ENCODE results near the gene GPR101.

The GPR101 gene

GRCh38 chrX:137033774-137034507, at the start of gene GPR101:
TSS of gene GPR101 (minus strand) at chrX:137033995. CDS start at chrX:137031674, 2,321 bp downstream.
- no peaks in the 10 kb centered on the region for H4K20me1 ChIP-seq (ENCODE audit: insufficient read depth, low read length)
- H2AFZ ChIP-seq (ENCODE audit: low read length), result no peak within 1 kb of the TSS
- H3K27me3 ChIP-seq (replicated peaks; ENCODE audit: insufficient read depth, low read length), result peaks cover 16% of the 10 kb centered on the region
- no peak for DNase-seq
- TF ChIP-seq CTCF (IDR thresholded peaks at IDR 0.05; ENCODE audit: low read length) (no peak), EZH2phosphoT487 (IDR thresholded peaks at IDR 0.05; ENCODE audit: low read length) (no peak), EZH2 (optimal IDR thresholded peaks at IDR 0.05; ENCODE audit: low read depth, low read length) (no peak)
- H3K9me2 ChIP-seq (replicated peaks; ENCODE audit: insufficient read depth, low read length), result no peaks in the 10 kb centered on the region
- H3K36me3 ChIP-seq (replicated peaks; ENCODE audit: insufficient read depth, low read length), result no peaks in the 10 kb centered on the region
- no peak within 1 kb of the TSS for H3K9ac ChIP-seq (ENCODE audit: low read length)
- no peaks in the 10 kb centered on the region for H3K9me3 ChIP-seq (replicated peaks; ENCODE audit: insufficient read depth, low read length)
- peak within 1 kb of the TSS; percentile 77 for H3K4me2 ChIP-seq (ENCODE audit: low read depth, low read length)
- peak within 1 kb of the TSS; percentile 66 for H3K4me3 ChIP-seq (ENCODE audit: low read length)
- no peaks in the 10 kb centered on the region for H3K4me1 ChIP-seq (ENCODE audit: low read length)
- H3F3A ChIP-seq (ENCODE audit: insufficient read depth, low read length), result no peaks in the 10 kb centered on the region
- no peaks in the 10 kb centered on the region for H3K79me2 ChIP-seq (ENCODE audit: low read length)
- H3K27ac ChIP-seq (ENCODE audit: low read length), result no peak within 1 kb of the TSS

- H3K9ac ChIP-seq (ENCODE audit: low read length), result no peak overlapping the region
Measured at GRCh38 chrX:137081239-137081638, 47.4 kb upstream of the GPR101 start.

GRCh38 chrX:137072396-137072795, 38.6 kb upstream of the GPR101 start:
- no peak overlapping the region for H2AFZ ChIP-seq (ENCODE audit: low read length)
- H3K79me2 ChIP-seq (ENCODE audit: low read length), result no peaks in the 10 kb centered on the region
- H3K27me3 ChIP-seq (replicated peaks; ENCODE audit: insufficient read depth, low read length), result no peaks in the 10 kb centered on the region
- no peaks in the 10 kb centered on the region for H4K20me1 ChIP-seq (ENCODE audit: insufficient read depth, low read length)
- no peak overlapping the region for H3K27ac ChIP-seq (ENCODE audit: low read length)
- no peak overlapping the region for H3K4me3 ChIP-seq (ENCODE audit: low read length)
- no peak overlapping the region for H3K4me2 ChIP-seq (ENCODE audit: low read depth, low read length)
- no peak overlapping the region for H3K9ac ChIP-seq (ENCODE audit: low read length)
- H3K9me2 ChIP-seq (replicated peaks; ENCODE audit: insufficient read depth, low read length), result no peaks in the 10 kb centered on the region
- no peak for TF ChIP-seq EZH2phosphoT487 (IDR thresholded peaks at IDR 0.05; ENCODE audit: low read length)
- TF ChIP-seq CTCF (IDR thresholded peaks at IDR 0.05; ENCODE audit: low read length), result no peak
- TF ChIP-seq EZH2 (optimal IDR thresholded peaks at IDR 0.05; ENCODE audit: low read depth, low read length), result no peak
- no peaks in the 10 kb centered on the region for H3K36me3 ChIP-seq (replicated peaks; ENCODE audit: insufficient read depth, low read length)
- no peak for DNase-seq
- H3K9me3 ChIP-seq (replicated peaks; ENCODE audit: insufficient read depth, low read length), result no peaks in the 10 kb centered on the region
- no peaks in the 10 kb centered on the region for H3K4me1 ChIP-seq (ENCODE audit: low read length)
- H3F3A ChIP-seq (ENCODE audit: insufficient read depth, low read length), result no peaks in the 10 kb centered on the region

More at GRCh38 chrX:137081239-137081638, 47.4 kb upstream of the GPR101 start:
- no peak for DNase-seq
- no peak overlapping the region for H3K4me3 ChIP-seq (ENCODE audit: low read length)
- no peak overlapping the region for H3K27ac ChIP-seq (ENCODE audit: low read length)
- H3K4me1 ChIP-seq (ENCODE audit: low read length), result no peaks in the 10 kb centered on the region
- no peaks in the 10 kb centered on the region for H3K27me3 ChIP-seq (replicated peaks; ENCODE audit: insufficient read depth, low read length)
- no peaks in the 10 kb centered on the region for H3K9me2 ChIP-seq (replicated peaks; ENCODE audit: insufficient read depth, low read length)
- no peaks in the 10 kb centered on the region for H3K79me2 ChIP-seq (ENCODE audit: low read length)
- H3K9me3 ChIP-seq (replicated peaks; ENCODE audit: insufficient read depth, low read length), result no peaks in the 10 kb centered on the region
- no peak for TF ChIP-seq EZH2 (optimal IDR thresholded peaks at IDR 0.05; ENCODE audit: low read depth, low read length)
- no peak overlapping the region for H2AFZ ChIP-seq (ENCODE audit: low read length)
- H3K36me3 ChIP-seq (replicated peaks; ENCODE audit: insufficient read depth, low read length), result no peaks in the 10 kb centered on the region
- no peak overlapping the region for H3K4me2 ChIP-seq (ENCODE audit: low read depth, low read length)
- no peaks in the 10 kb centered on the region for H3F3A ChIP-seq (ENCODE audit: insufficient read depth, low read length)
- H4K20me1 ChIP-seq (ENCODE audit: insufficient read depth, low read length), result no peaks in the 10 kb centered on the region

GRCh38 chrX:137071596-137071995, 37.8 kb upstream of the GPR101 start:
- Histone ChIP-seq H3K9me2 (replicated peaks; ENCODE audit: insufficient read depth, low read length) (no peaks in the 10 kb centered on the region), H2AFZ (ENCODE audit: low read length) (no peak overlapping the region), H3K9me3 (replicated peaks; ENCODE audit: insufficient read depth, low read length) (no peaks in the 10 kb centered on the region), H3K79me2 (ENCODE audit: low read length) (no peaks in the 10 kb centered on the region), H3K27me3 (replicated peaks; ENCODE audit: insufficient read depth, low read length) (no peaks in the 10 kb centered on the region), H3K27ac (ENCODE audit: low read length) (no peak overlapping the region), H3F3A (ENCODE audit: insufficient read depth, low read length) (no peaks in the 10 kb centered on the region), H3K4me3 (ENCODE audit: low read length) (no peak overlapping the region), H3K4me1 (ENCODE audit: low read length) (no peaks in the 10 kb centered on the region), H3K4me2 (ENCODE audit: low read depth, low read length) (no peak overlapping the region), H3K9ac (ENCODE audit: low read length) (no peak overlapping the region), H3K36me3 (replicated peaks; ENCODE audit: insufficient read depth, low read length) (no peaks in the 10 kb centered on the region), H4K20me1 (ENCODE audit: insufficient read depth, low read length) (no peaks in the 10 kb centered on the region)
- no peak for DNase-seq
- TF ChIP-seq EZH2phosphoT487 (IDR thresholded peaks at IDR 0.05; ENCODE audit: low read length) (no peak), EZH2 (optimal IDR thresholded peaks at IDR 0.05; ENCODE audit: low read depth, low read length) (no peak), CTCF (IDR thresholded peaks at IDR 0.05; ENCODE audit: low read length) (no peak)

Measured in MM.1S (cell line).